Raji (cell line): ENCODE results near the gene CAMK2A.

ENCODE experiments used
- POLR2A ChIP-seq: IDR thresholded peaks from 2 replicates; pipeline ENCODE4 v1.6.1; 2011; ENCODE audit warnings: low read depth, low read length, control low read depth; ENCODE audit not compliant: insufficient read depth

Gene CAMK2A

DNA sequence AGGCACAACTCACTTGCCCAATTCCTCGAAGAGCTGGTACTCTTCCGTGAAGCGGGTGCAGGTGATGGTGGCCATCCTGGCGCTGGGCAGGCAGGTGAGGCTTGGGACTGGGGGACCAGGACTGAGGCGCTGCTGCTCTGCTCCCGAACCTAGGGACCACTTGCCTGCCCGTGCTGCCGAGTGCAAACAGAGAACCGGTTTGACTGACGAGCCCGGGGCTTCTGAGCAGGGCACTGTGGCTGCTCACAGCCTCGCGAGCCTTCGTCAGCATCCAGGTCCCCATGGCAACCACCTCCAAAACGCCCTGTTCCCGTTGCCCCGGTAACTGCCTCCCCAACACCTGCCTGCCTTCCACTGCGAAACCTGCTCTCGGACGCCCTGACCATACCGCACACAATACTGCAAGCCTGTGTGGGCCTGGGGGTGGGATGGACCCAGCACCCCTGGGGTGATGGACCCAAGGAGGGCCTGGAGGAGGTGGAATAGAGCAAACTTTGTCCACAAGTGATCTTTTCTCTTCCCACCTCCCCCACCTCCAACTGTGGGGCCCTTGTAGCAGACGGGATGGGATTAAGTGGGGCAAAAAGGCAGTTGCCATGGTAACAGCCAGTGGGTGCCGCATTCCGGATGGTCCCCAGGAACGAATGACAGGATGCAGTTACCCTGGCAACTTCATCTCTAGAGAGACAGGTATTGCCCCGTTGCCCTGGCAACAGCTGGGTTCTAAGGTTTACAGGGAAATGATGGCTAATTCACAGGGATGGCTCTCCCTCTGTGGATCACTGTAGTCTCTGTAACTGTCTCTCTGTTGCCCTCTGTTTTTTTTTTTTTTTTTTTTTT, at the start of gene CAMK2A:
Gene CAMK2A (minus strand): TSS at position 223 of the 840 bp plus-strand sequence. CDS start 148 bp downstream, at position 75.
- no peak for TF ChIP-seq POLR2A

- TF ChIP-seq POLR2A = no peak
Observed at GRCh38 chr5:150339165-150339564, 49.6 kb upstream of the CAMK2A start.

- TF ChIP-seq POLR2A = no peak
Observed at GRCh38 chr5:150338546-150338945, 49.0 kb upstream of the CAMK2A start.

GRCh38 chr5:150335778-150336177, 46.2 kb upstream of the CAMK2A start:
- no peak for TF ChIP-seq POLR2A

DNA sequence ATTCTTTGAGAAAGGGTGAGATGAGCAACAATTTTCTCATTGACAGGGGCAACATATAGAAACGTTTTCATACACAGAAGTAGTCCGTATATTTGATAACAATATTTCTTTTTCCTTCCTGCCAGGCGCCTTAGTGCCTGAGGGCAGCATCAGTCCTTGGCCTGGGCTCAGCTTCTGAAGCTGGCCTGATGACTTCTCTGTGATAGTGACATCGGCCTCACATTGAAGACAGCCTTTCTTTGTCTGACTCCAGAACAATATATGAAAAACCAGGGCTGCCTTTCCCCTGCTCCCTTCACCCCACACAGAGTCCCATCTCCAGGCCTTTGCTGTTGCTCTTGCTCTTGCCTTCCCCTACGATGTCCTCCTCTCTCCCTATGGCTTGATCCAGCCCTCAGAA, 43.8 kb upstream of the CAMK2A start:
- no peak for TF ChIP-seq POLR2A

DNA sequence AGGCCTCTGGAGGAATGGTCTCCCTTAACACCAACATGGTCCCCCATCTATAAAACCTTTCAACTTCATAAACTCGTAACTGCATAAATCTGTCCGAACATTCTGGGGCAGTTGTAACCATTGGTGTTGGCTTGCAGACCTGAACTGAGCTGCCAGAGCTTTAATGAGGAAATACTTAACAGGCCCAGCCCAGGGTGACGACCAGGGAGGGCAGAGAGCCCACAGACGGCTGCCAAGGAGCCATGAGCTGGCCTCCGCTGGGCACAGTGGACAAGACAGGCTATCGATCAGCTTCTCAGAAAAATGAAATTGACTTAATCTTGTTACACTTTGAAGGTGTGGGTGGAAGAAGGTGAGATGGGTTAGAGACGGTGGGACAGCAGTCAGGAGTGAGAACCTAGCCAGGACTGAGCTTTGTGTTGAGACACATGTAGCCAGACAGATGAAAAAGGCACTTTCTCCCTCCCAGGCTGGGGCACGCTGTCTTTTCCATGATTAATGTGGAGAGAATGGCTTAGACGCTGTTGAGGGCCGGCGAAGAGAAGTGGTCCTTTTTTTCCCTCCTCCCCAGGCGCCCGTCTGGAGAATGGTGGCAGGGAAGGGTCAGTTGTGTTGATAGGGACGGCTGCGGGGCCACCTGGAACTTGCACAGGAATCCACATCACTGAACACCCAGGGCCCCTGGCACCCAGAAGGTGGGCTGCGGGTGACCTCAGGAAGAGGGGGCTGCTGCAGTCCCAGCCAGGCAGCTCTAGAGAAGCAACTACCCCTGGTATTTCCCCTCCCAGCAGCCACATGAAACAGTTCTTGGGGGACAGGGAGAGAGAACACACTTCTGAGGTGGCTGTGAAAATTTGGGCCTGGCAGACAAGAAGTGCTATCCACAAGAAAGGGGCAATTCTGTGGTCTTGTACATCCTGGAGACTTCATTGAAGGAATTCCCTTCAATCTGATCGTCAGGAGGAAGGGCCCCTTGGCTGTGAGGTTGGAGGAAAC, 40.6 kb upstream of the CAMK2A start:
- TF ChIP-seq POLR2A = no peak

DNA sequence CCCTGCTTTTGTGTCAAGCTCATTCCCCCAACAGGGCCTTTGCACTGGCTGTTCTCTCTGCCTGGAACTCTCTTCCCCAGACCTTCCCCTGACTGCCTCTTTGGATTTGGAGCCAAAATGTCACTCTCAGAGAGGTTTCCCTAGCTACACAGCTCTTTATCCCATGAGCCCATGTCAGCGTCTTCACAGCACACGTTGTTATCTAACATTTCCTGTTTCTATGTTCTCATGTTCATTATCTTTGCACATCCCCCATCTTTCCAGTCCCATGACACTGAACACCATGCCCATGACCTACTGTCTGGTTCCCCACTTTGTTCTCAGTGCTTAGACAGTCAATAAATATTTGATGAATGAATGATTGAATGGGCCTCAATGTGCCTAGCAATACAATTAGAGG, 39.5 kb upstream of the CAMK2A start:
- no peak for TF ChIP-seq POLR2A

DNA sequence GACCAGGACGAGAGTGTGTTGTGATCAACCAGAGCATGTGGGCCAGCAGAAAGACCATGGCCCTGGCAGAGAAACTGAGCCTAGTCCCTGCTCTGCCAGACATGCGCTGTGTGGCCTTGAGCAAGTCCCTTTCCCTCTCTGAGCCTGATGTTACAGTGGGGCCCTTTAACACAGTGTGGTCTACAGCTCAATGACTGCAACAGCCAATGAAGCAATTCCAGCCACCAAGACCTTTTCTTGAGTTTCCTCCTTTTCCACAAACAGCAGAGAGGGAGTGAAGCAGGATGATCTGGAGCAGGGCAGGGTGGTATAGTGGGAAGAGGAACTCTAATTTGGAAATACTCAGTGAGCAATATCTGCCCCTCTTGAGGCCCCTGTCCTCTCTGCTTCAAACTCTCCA, 38.9 kb upstream of the CAMK2A start:
- no peak for TF ChIP-seq POLR2A

DNA sequence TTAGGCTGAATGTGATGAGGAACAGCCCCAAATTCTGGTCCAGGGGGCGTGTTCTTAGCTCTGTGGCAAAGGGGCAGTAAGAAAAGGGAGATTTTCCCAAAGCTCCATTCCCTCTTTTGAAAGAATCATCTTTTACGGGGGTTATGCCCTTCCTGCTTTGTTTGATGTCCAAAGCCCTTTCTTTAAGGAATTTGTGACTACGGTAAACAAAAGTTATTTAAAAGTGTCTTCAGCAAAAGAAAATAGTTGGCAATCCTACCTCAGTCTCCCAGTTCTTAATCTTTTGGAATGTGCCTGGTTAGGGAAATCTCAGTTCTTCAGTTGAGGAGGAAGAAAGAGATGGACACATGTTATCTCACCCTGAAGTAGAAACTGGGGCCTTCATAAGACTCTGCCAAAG, 37.6 kb upstream of the CAMK2A start:
- no peak for TF ChIP-seq POLR2A

DNA sequence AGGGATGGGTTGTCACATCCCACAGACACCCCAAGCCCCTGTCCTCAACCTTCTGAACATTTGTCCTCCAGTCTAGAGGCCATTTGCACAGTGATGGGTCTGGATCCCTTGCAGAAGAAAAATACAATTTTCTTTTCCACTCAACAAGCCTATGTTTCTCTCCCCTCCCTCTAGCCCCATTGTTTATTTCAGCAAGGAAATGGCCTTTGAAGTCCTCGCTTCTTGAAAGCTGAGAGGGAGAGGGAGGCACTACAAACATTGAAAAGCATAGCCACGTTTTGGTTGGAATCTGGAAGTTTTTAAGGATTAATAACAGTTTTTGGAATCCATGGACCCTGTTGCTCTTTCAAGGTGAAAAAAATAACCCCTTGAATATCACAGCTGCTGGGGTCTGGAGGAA, 37.1 kb upstream of the CAMK2A start:
- TF ChIP-seq POLR2A = no peak

GRCh38 chr5:150325426-150325825, 35.9 kb upstream of the CAMK2A start:
- no peak for TF ChIP-seq POLR2A

DNA sequence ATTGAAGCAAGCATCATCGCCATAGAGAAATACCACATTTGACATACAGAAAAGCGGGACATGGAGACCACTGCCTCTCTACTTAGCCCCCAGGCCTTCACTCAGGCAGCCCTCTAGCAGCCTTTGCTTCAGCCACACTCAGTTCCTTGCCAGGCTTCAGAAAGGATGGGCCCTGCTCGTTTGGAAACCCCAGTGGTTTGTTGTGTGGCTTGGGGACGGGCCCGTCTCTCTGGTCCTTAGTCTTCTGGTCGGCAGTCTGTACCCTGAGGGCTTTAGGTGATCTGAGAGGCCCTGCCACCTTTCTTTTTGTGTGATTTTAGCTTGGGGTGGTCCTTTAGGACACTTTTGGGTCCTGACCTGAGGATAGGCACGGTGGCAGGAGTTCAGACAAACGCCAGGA, 34.2 kb upstream of the CAMK2A start:
- no peak for TF ChIP-seq POLR2A

DNA sequence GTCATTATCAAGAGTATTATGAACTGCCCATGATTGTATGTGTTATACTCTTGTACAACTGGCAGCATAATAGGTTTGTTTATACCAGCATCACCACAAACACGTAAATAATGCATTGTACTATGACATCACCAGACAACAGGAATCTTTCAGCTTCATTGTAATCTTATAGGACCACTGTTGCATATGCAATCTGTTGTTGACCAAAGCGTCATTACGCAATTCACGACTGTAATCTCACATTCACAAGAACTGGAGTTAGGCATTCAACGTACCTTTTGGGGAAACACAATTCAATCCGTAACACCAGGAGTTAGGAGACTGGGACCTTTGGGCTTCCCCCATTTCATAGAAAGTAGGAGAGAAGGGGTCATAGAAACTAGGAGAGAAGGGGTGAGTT, 33.5 kb upstream of the CAMK2A start:
- TF ChIP-seq POLR2A = no peak

DNA sequence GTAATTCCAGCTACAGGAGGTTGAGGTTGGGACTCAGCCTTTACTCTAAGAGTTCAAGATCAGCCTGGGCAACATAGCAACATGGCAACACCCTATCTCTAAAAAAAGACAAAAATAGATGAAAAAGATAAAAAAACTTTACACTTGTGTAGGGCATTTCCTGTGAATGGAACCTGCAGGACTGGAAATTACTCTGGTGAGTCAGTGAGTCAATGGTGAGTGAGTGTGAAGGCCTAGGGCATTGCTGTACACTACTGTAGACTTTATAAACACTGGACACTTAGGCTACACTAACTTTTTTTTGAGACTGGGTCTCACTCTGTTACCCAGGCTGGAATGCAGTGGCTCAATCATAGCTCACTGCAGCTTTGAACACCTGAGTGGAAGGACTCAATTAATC, 32.6 kb upstream of the CAMK2A start:
- TF ChIP-seq POLR2A = no peak

- no peak for TF ChIP-seq POLR2A
Observed at GRCh38 chr5:150321784-150322183, 32.2 kb upstream of the CAMK2A start.

- TF ChIP-seq POLR2A = no peak
Observed at GRCh38 chr5:150321211-150321610, 31.6 kb upstream of the CAMK2A start.

DNA sequence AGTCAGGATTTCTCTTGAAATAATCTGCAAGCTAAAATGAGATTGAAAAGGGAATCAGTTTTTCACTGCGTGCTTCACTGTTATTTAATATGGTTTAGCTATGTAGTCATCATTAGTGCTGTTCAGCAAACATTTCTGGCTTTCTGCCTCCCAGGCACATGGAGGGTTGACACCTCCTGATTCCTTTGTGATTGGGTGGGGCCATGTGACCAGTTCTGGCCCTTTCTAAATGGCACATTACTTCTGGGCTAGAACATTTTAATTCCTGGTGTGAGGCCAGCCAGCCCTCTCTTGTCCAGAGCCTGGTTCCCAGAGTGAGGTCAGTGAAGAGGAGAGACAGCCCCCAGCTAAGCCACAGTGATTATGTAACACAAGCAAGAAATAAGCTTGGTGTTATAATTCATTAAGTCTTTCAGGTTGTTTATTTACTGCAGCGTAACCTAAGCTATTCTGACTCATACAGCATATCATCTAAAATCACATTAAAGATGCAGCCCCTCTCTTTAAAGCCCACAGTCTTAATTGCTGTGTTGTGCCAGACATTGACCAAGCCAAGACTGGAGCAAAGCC, 30.6 kb upstream of the CAMK2A start:
- no peak for TF ChIP-seq POLR2A
